Suppressor macrophage treated with lipopolysaccharide for 1 hour (primary cell): ENCODE measurements around the gene SMARCAL1.
"Not testable (repeated sequence)": the region's sequence is repeated elsewhere in the genome, so short reads cannot be mapped to it uniquely, and the experiment has no call there.

ENCODE experiments used
- DNase-seq, 3 donors: peaks; one replicate each; pipeline ENCODE4 v3.0.0-alpha.2; 2020 to 2022

The SMARCAL1 gene

GRCh38 chr2:216502381-216503158 is 90.3 kb downstream of the SMARCAL1 start:
- no peak for DNase-seq

- no peak for DNase-seq
Measured at GRCh38 chr2:216503159-216503629, 90.9 kb downstream of the SMARCAL1 start.

GRCh38 chr2:216503697-216504375 is 91.6 kb downstream of the SMARCAL1 start:
- no peak for DNase-seq

- DNase-seq: no peak
Measured at GRCh38 chr2:216504376-216504762, 92.1 kb downstream of the SMARCAL1 start.

- DNase-seq: no peak
Measured at GRCh38 chr2:216505133-216506106, 93.1 kb downstream of the SMARCAL1 start.

GRCh38 chr2:216507220-216508160 is 95.2 kb downstream of the SMARCAL1 start:
- DNase-seq: no peak

GRCh38 chr2:216508229-216508628 is 95.9 kb downstream of the SMARCAL1 start:
- peak in 1 of 3 donors; percentile 10 for DNase-seq

- DNase-seq: peak; percentile 49 to 68 (median 55)
Measured at GRCh38 chr2:216516730-216517350, 104.6 kb downstream of the SMARCAL1 start.

- DNase-seq: no peak
Measured at GRCh38 chr2:216517447-216518225, 105.4 kb downstream of the SMARCAL1 start.

GRCh38 chr2:216518566-216519119 is 106.4 kb downstream of the SMARCAL1 start:
- DNase-seq: not testable (repeated sequence)

- DNase-seq: peak; percentile 83 to 86 (median 84)
Measured at GRCh38 chr2:216519154-216519762, 107.0 kb downstream of the SMARCAL1 start.

GRCh38 chr2:216520112-216520511 is 107.8 kb downstream of the SMARCAL1 start:
- DNase-seq: no peak

GRCh38 chr2:216522892-216523502 is 110.7 kb downstream of the SMARCAL1 start:
- DNase-seq: no peak

GRCh38 chr2:216525972-216526371 is 113.7 kb downstream of the SMARCAL1 start:
- no peak for DNase-seq

- no peak for DNase-seq
Measured at GRCh38 chr2:216526939-216527338, 114.7 kb downstream of the SMARCAL1 start.

GRCh38 chr2:216527600-216527999 is 115.3 kb downstream of the SMARCAL1 start:
- DNase-seq: no peak

GRCh38 chr2:216532562-216532961 is 120.3 kb downstream of the SMARCAL1 start:
- DNase-seq: no peak
